Suprapubic skin (tissue), 4 donors: ENCODE data around the gene PARD6B.

Experiments used
- CTCF ChIP-seq, 2 donors: fragments of 200-600 bp in 1 of 2; fragments of 450-650 bp in 1 of 2; sonication (generic) in 1 of 2; IDR thresholded peaks; one replicate each; pipeline ENCODE4 v1.5.1; 2016 to 2019; ENCODE audit warnings: antibody characterized with exemption in 2 of 2, mild to moderate bottlenecking in 1 of 2, moderate library complexity in 1 of 2
- POLR2A ChIP-seq, 2 donors: fragments of 450-650 bp; IDR thresholded peaks; one replicate each; pipeline ENCODE4 v1.6.1; 2017; ENCODE audit warnings: antibody characterized with exemption in 2 of 2, mild to moderate bottlenecking in 2 of 2, moderate library complexity in 2 of 2
- POLR2AphosphoS5 ChIP-seq, 3 donors: sonication (generic); formaldehyde crosslinking; IDR thresholded peaks; one replicate each; pipeline ENCODE4 v1.6.1; 2017; ENCODE audit warnings: antibody characterized with exemption in 3 of 3

- TF ChIP-seq CTCF (IDR thresholded peaks at IDR 0.05) (no peak), POLR2AphosphoS5 (IDR thresholded peaks at IDR 0.05) (no peak), POLR2A (IDR thresholded peaks at IDR 0.05) (no peak)
Measured at GRCh38 chr20:50745634-50746137, 14.3 kb downstream of the PARD6B start.
